ENCODE measurements around the gene FRMD4A. TPM values are rescaled to one million over a fixed set of nuclear protein-coding genes. Genes with fewer than 3 reads are reported as not detected.

FRMD4A gene
- total RNA-seq, 2 experiments from 2014 or later: 0.25 TPM; not detected in 1

- POLR2A ChIA-PET: no interaction called here
- Mint-ChIP-seq H3K27me3 (peaks cover 5% of the 10 kb centered on the region), H3K36me3 (ENCODE audit: low read depth) (peaks cover 2% of the 10 kb centered on the region), H3K4me3 (no peak overlapping the region), H3K9me3 (no peaks in the 10 kb centered on the region), H3K27ac (no peak overlapping the region), H3K4me1 (peaks cover 11% of the 10 kb centered on the region)
- DNase-seq: no peak
- CTCF ChIA-PET: interaction anchor here (0.6 kb wide), 1 partner anchor 448 kb away, joined by 3 read pairs; no protein-coding TSS in a partner anchor
Measured at GRCh38 chr10:13759168-13759567, 571.6 kb downstream of the FRMD4A start.

DNA sequence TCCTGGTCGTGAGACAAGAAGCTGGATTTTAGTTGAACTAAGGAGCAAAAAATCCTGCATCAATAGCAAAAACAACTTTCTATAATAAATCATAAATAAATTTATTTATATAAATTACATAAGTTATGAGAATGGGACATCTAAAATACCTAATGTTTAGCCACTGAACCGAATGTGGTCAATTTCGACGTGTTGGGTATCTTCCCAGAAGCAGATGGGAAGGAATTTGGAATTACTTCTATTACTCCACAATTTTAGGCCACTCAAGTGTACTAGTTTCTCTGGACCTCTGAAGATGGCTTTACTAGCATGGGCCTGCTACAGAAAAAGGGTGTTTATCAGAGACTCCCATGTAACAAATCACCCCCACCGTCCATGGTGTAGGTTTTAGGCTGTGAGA is 572.0 kb downstream of the FRMD4A start:
- ChIA-PET CTCF (interaction anchor here (0.6 kb wide), 1 partner anchor 448 kb away, joined by 3 read pairs; no protein-coding TSS in a partner anchor), POLR2A (no interaction called here)
- H3K27me3 Mint-ChIP-seq: peaks cover 6% of the 10 kb centered on the region
- H3K4me3 Mint-ChIP-seq: no peak overlapping the region
- no peak overlapping the region for H3K27ac Mint-ChIP-seq
- H3K4me1 Mint-ChIP-seq: peaks cover 11% of the 10 kb centered on the region
- H3K36me3 Mint-ChIP-seq (ENCODE audit: low read depth): peaks cover 2% of the 10 kb centered on the region
- no peaks in the 10 kb centered on the region for H3K9me3 Mint-ChIP-seq
- DNase-seq: no peak

- H3K27ac Mint-ChIP-seq: no peak overlapping the region
- no peak for DNase-seq
- H3K4me3 Mint-ChIP-seq: no peak overlapping the region
- H3K27me3 Mint-ChIP-seq: peaks cover 6% of the 10 kb centered on the region
- ChIA-PET POLR2A (no interaction called here), CTCF (no interaction called here)
- H3K4me1 Mint-ChIP-seq: peaks cover 11% of the 10 kb centered on the region
- peaks cover 2% of the 10 kb centered on the region for H3K36me3 Mint-ChIP-seq (ENCODE audit: low read depth)
- H3K9me3 Mint-ChIP-seq: no peaks in the 10 kb centered on the region
Measured at GRCh38 chr10:13758312-13758711, 572.4 kb downstream of the FRMD4A start.

- no peak overlapping the region for H3K4me3 Mint-ChIP-seq
- no peak for DNase-seq
- H3K27ac Mint-ChIP-seq: no peak overlapping the region
- ChIA-PET POLR2A (no interaction called here), CTCF (no interaction called here)
- peaks cover 11% of the 10 kb centered on the region for H3K4me1 Mint-ChIP-seq
- H3K36me3 Mint-ChIP-seq (ENCODE audit: low read depth): peaks cover 2% of the 10 kb centered on the region
- H3K9me3 Mint-ChIP-seq: no peaks in the 10 kb centered on the region
- H3K27me3 Mint-ChIP-seq: peaks cover 17% of the 10 kb centered on the region
Measured at GRCh38 chr10:13754277-13754676, 576.4 kb downstream of the FRMD4A start.

- Mint-ChIP-seq H3K27ac (no peak overlapping the region), H3K27me3 (peaks cover 23% of the 10 kb centered on the region), H3K9me3 (no peaks in the 10 kb centered on the region), H3K4me1 (no peaks in the 10 kb centered on the region), H3K36me3 (ENCODE audit: low read depth) (no peaks in the 10 kb centered on the region), H3K4me3 (no peak overlapping the region)
- DNase-seq: no peak
- POLR2A ChIA-PET: no interaction called here
- CTCF ChIA-PET: no interaction called here
Measured at GRCh38 chr10:13751191-13751764, 579.4 kb downstream of the FRMD4A start.

DNA sequence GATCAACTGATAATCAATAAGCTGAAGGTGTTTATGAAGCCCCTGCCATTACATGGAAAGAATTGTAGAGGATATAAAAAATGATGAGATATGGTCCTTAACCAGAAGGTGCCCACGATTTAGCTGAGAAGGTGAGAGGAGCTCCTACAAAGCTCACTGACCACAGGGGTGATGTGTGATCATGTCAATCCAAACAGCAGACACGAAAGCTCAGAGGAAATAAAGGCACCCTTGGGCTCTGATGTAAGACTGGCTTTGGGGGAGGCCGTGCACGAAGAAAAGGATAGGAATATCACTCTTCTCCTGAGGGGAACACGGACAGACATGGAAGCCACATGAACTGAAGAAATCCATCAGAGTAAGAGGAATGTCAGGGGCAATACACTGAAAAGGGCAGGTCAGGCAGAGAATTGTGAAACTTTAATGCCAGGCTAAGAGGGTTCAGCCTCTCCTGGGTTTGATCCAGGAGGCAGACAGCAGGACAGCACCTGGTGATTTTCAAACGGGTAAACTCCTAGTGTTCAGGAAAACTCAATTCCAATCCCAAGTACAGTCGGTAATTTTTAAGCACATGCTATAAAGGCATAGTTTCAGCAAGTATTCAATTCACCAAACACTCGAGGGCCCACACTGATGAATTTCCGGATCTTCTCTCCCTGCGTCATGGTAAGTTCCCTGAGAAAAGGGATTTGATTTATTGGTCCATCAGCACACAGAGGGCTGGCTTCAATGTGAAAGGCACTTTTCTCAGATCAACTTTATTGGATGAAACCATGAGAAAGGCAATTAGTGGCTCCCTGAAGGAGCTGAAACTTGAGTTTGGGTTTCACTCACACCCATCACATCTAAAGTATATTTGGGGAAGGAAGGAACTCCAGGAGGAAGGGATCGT is 580.2 kb downstream of the FRMD4A start:
- no peak overlapping the region for H3K4me3 Mint-ChIP-seq
- H3K4me1 Mint-ChIP-seq: no peaks in the 10 kb centered on the region
- ChIA-PET CTCF (no interaction called here), POLR2A (no interaction called here)
- H3K27me3 Mint-ChIP-seq: peaks cover 23% of the 10 kb centered on the region
- no peaks in the 10 kb centered on the region for H3K36me3 Mint-ChIP-seq (ENCODE audit: low read depth)
- no peak for DNase-seq
- no peaks in the 10 kb centered on the region for H3K9me3 Mint-ChIP-seq
- H3K27ac Mint-ChIP-seq: no peak overlapping the region

GRCh38 chr10:13745271-13745670 is 585.5 kb downstream of the FRMD4A start:
- H3K27ac Mint-ChIP-seq: no peak overlapping the region
- peaks cover 10% of the 10 kb centered on the region for H3K4me1 Mint-ChIP-seq
- ChIA-PET CTCF (no interaction called here), POLR2A (no interaction called here)
- H3K27me3 Mint-ChIP-seq: peaks cover 15% of the 10 kb centered on the region
- no peak for DNase-seq
- H3K4me3 Mint-ChIP-seq: no peak overlapping the region
- no peaks in the 10 kb centered on the region for H3K36me3 Mint-ChIP-seq (ENCODE audit: low read depth)
- H3K9me3 Mint-ChIP-seq: no peaks in the 10 kb centered on the region

DNA sequence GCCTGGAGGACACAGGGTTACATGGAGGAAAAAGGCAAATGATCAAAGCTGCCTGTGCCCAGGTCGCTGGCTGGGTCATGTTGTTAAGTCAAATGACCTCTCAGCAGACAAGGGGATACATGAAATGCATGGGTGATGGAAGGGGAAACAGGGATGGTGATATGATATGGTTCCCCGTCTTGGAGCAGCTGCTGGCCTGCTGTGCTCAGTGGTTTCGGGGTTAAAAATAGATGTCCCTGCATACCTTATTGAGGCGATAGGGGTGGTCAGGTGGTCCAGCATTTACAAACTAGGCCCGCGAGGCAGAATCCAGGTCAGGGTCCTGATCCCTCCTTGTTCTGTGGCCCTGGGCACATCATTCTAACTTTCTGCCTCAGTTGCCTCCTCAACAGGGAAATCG is 586.8 kb downstream of the FRMD4A start:
- no peaks in the 10 kb centered on the region for H3K36me3 Mint-ChIP-seq (ENCODE audit: low read depth)
- H3K27me3 Mint-ChIP-seq: peaks cover 15% of the 10 kb centered on the region
- no peak for DNase-seq
- ChIA-PET CTCF (interaction anchor here (0.6 kb wide), 1 partner anchor 534 kb away, joined by 7 read pairs; no protein-coding TSS in a partner anchor), POLR2A (no interaction called here)
- H3K27ac Mint-ChIP-seq: no peak overlapping the region
- H3K4me3 Mint-ChIP-seq: no peak overlapping the region
- no peaks in the 10 kb centered on the region for H3K9me3 Mint-ChIP-seq
- peaks cover 10% of the 10 kb centered on the region for H3K4me1 Mint-ChIP-seq

GRCh38 chr10:13743101-13743693 is 587.5 kb downstream of the FRMD4A start:
- ChIA-PET CTCF (interaction anchor here (0.6 kb wide), 2 partner anchors 37 to 533 kb away, joined by 3 to 7 read pairs; no protein-coding TSS in a partner anchor), POLR2A (no interaction called here)
- H3K4me3 Mint-ChIP-seq: no peak overlapping the region
- DNase-seq: no peak
- peaks cover 13% of the 10 kb centered on the region for H3K27me3 Mint-ChIP-seq
- H3K9me3 Mint-ChIP-seq: no peaks in the 10 kb centered on the region
- H3K36me3 Mint-ChIP-seq (ENCODE audit: low read depth): no peaks in the 10 kb centered on the region
- peaks cover 10% of the 10 kb centered on the region for H3K4me1 Mint-ChIP-seq
- no peak overlapping the region for H3K27ac Mint-ChIP-seq

DNA sequence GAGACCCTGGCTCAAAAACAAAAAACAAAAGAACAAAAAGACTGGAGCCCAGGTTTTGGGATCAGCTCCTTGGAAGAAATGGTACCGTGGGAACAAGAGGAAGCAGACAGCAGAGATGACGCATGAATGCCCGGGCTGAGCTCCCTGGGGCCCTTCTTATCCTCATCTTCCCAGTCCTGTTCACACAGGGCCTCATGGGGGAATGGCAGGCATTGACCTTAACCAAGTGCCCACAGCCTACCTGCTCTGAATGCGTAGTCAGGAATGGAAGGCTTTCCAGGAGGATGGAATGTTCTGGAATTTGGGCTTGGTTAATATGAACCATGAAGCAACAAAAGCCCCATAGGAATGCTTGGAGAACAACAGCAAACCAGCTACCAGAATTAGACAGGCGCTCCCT is 589.3 kb downstream of the FRMD4A start:
- H3K4me1 Mint-ChIP-seq: peaks cover 10% of the 10 kb centered on the region
- peaks cover 11% of the 10 kb centered on the region for H3K27me3 Mint-ChIP-seq
- CTCF ChIA-PET: no interaction called here
- DNase-seq: no peak
- no peaks in the 10 kb centered on the region for H3K36me3 Mint-ChIP-seq (ENCODE audit: low read depth)
- no peaks in the 10 kb centered on the region for H3K9me3 Mint-ChIP-seq
- no peak overlapping the region for H3K4me3 Mint-ChIP-seq
- POLR2A ChIA-PET: no interaction called here
- no peak overlapping the region for H3K27ac Mint-ChIP-seq

GRCh38 chr10:13740461-13740860 is 590.3 kb downstream of the FRMD4A start:
- H3K36me3 Mint-ChIP-seq (ENCODE audit: low read depth): no peaks in the 10 kb centered on the region
- peaks cover 8% of the 10 kb centered on the region for H3K27me3 Mint-ChIP-seq
- no peaks in the 10 kb centered on the region for H3K9me3 Mint-ChIP-seq
- POLR2A ChIA-PET: no interaction called here
- no peak overlapping the region for H3K4me3 Mint-ChIP-seq
- H3K27ac Mint-ChIP-seq: no peak overlapping the region
- peaks cover 10% of the 10 kb centered on the region for H3K4me1 Mint-ChIP-seq
- no peak for DNase-seq
- CTCF ChIA-PET: no interaction called here

GRCh38 chr10:13739183-13739582 is 591.5 kb downstream of the FRMD4A start:
- CTCF ChIA-PET: no interaction called here
- Mint-ChIP-seq H3K4me1 (peaks cover 10% of the 10 kb centered on the region), H3K36me3 (ENCODE audit: low read depth) (no peaks in the 10 kb centered on the region), H3K27me3 (peaks cover 5% of the 10 kb centered on the region), H3K9me3 (no peaks in the 10 kb centered on the region), H3K4me3 (no peak overlapping the region), H3K27ac (no peak overlapping the region)
- POLR2A ChIA-PET: no interaction called here
- no peak for DNase-seq

GRCh38 chr10:13736506-13736905 is 594.2 kb downstream of the FRMD4A start:
- Mint-ChIP-seq H3K27ac (no peak overlapping the region), H3K9me3 (no peaks in the 10 kb centered on the region), H3K4me1 (no peaks in the 10 kb centered on the region), H3K4me3 (no peak overlapping the region), H3K27me3 (peaks cover 2% of the 10 kb centered on the region), H3K36me3 (ENCODE audit: low read depth) (no peaks in the 10 kb centered on the region)
- ChIA-PET POLR2A (no interaction called here), CTCF (no interaction called here)
- no peak for DNase-seq
